ENCODE data around the gene GEMIN5.
"Not testable (repeated sequence)": the region's sequence is repeated elsewhere in the genome, so short reads cannot be mapped to it uniquely, and the experiment has no call there.

Gene GEMIN5

DNA sequence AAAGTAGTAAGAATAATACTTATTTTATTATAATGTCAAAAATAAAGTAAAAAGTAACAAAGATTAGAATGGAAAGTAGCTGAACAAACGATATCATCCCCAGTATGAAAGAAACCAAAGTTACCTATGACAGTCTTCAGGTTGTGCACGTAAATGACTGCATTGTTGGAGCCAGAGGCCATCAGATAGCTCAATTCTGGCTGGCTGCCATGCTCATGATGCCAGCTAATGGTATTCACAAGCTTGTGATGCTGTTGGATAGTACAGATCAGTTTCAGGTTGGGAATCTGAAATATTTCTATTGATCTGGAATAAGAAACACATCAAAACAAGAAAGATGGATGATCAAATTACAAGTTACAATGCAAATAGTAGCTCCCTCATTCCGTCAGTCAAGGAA is 21.1 kb downstream of the GEMIN5 start:
- Histone ChIP-seq H3K27me3 (ENCODE audit: control insufficient read depth, insufficient read depth, low read length, poor library complexity, severe bottlenecking) (no peaks in the 10 kb centered on the region), H3K36me3 (ENCODE audit: control insufficient read depth, insufficient read depth, low read length) (no peaks in the 10 kb centered on the region), H3K4me3 (ENCODE audit: insufficient read depth, low read depth, low read length) (no peak overlapping the region), H3K9me3 (ENCODE audit: control insufficient read depth, low read length) (no peaks in the 10 kb centered on the region), H3K4me1 (ENCODE audit: control insufficient read depth, insufficient read depth, low read length) (no peaks in the 10 kb centered on the region), H3K27ac (ENCODE audit: insufficient read depth, low read depth, low read length, poor library complexity, severe bottlenecking) (no peak overlapping the region)
- WGBS, 2 experiments = 95 to 96% methylated on average over 2 to 3 of the region's 3 CpGs

DNA sequence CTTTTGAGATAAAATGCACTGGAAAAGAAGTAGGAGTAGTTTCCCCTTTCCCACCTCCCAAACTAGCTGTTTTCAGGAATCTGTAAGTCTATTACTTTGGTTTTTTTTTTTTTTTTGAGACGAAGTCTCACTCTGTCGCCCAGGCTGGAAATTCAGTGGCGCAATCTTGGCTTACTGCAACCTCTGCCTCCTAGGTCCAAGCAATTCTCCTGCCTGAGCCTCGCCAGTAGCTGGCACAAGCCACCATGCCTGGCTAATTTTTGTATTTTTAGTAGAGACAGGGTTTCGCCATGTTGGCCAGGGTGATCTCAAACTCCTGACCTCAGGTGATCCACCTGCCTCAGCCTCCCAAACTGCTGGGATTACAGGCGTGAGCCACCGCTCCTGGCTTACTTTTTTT is 32.4 kb downstream of the GEMIN5 start:
- not testable (repeated sequence) for H3K4me1 ChIP-seq (ENCODE audit: control insufficient read depth, insufficient read depth, low read length); H3K9me3 ChIP-seq (ENCODE audit: control insufficient read depth, low read length); H3K4me3 ChIP-seq (ENCODE audit: insufficient read depth, low read depth, low read length); H3K27me3 ChIP-seq (ENCODE audit: control insufficient read depth, insufficient read depth, low read length, poor library complexity, severe bottlenecking); H3K27ac ChIP-seq (ENCODE audit: insufficient read depth, low read depth, low read length, poor library complexity, severe bottlenecking)
- peaks cover 24% of the 10 kb centered on the region for H3K36me3 ChIP-seq (ENCODE audit: control insufficient read depth, insufficient read depth, low read length)
- 95% methylated on average over 7 of the region's 7 CpGs for WGBS, 2 experiments

DNA sequence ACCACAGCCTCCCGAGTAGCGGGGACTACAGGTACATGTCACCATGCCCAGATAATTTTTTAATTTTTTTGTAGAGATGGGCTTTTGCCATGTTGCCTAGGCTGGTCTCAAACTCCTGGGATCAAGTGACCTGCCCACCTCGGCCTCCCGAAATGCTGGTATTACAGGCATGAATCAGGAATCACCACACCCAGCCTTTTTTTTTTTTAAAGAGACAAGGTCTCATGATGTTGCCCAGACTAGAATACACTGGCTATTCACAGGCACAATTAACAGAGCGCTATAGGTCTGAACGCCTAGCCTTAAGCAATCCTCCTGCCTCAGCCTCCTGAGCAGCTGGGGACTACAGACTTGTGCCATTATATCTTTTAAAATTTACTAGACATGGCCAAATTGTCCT is 36.1 kb downstream of the GEMIN5 start:
- Histone ChIP-seq H3K36me3 (ENCODE audit: control insufficient read depth, insufficient read depth, low read length) (peaks cover 45% of the 10 kb centered on the region), H3K27me3 (ENCODE audit: control insufficient read depth, insufficient read depth, low read length, poor library complexity, severe bottlenecking) (no peaks in the 10 kb centered on the region), H3K4me1 (ENCODE audit: control insufficient read depth, insufficient read depth, low read length) (no peaks in the 10 kb centered on the region), H3K9me3 (ENCODE audit: control insufficient read depth, low read length) (no peaks in the 10 kb centered on the region), H3K4me3 (ENCODE audit: insufficient read depth, low read depth, low read length) (no peak overlapping the region), H3K27ac (ENCODE audit: insufficient read depth, low read depth, low read length, poor library complexity, severe bottlenecking) (no peak overlapping the region)
- WGBS, 2 experiments = 93 to 96% methylated on average over 6 of the region's 6 CpGs

DNA sequence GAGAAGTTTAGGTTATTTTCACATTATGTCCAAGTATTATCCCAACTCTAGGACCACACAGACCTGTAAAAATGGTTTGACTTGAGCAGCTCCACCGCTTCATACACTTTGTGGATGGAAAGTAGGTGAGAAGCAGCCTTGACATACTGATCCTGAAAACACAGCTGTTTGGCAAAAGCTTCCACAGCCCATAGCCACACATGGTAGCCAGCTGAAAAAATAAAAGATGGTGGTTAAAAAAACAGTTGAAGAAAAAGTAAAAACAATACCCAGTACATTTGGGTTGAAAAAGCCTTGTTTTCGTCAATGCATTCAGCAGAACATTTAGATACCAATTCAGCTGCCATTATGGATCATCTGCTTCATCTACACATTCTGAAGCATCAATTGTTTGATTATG is 36.7 kb downstream of the GEMIN5 start:
- no peak overlapping the region for H3K4me3 ChIP-seq (ENCODE audit: insufficient read depth, low read depth, low read length)
- WGBS, 2 experiments = 92 to 100% methylated on average over 2 of the region's 2 CpGs
- no peaks in the 10 kb centered on the region for H3K9me3 ChIP-seq (ENCODE audit: control insufficient read depth, low read length)
- peaks cover 47% of the 10 kb centered on the region for H3K36me3 ChIP-seq (ENCODE audit: control insufficient read depth, insufficient read depth, low read length)
- H3K27ac ChIP-seq (ENCODE audit: insufficient read depth, low read depth, low read length, poor library complexity, severe bottlenecking) = no peak overlapping the region
- H3K4me1 ChIP-seq (ENCODE audit: control insufficient read depth, insufficient read depth, low read length) = no peaks in the 10 kb centered on the region
- H3K27me3 ChIP-seq (ENCODE audit: control insufficient read depth, insufficient read depth, low read length, poor library complexity, severe bottlenecking) = no peaks in the 10 kb centered on the region

DNA sequence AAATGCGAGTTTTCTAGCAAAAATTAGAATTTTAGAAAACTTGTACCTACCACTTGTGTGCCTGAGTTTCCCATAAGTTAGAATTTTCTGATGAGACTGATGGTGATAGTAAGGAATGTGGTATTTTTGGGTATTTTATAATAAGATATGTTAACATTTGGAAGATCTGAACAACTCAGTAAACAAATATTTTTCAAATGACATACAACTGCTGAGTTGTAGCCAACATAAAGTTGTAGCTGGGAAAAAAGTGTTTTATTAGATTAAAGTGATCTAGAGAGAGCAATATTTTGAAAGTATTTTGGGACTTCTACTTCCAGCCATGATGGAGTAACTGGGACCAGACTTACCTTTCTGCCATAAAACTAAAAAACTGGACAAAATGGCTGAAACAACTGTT is 37.9 kb downstream of the GEMIN5 start:
- WGBS, 2 experiments = 100% methylated on average over 1 of the region's 1 CpG; no CpG with 5 or more reads in 1 of the 2 experiments
- H3K9me3 ChIP-seq (ENCODE audit: control insufficient read depth, low read length) = no peaks in the 10 kb centered on the region
- no peak overlapping the region for H3K27ac ChIP-seq (ENCODE audit: insufficient read depth, low read depth, low read length, poor library complexity, severe bottlenecking)
- peaks cover 47% of the 10 kb centered on the region for H3K36me3 ChIP-seq (ENCODE audit: control insufficient read depth, insufficient read depth, low read length)
- H3K4me3 ChIP-seq (ENCODE audit: insufficient read depth, low read depth, low read length) = no peak overlapping the region
- H3K27me3 ChIP-seq (ENCODE audit: control insufficient read depth, insufficient read depth, low read length, poor library complexity, severe bottlenecking) = no peaks in the 10 kb centered on the region
- no peaks in the 10 kb centered on the region for H3K4me1 ChIP-seq (ENCODE audit: control insufficient read depth, insufficient read depth, low read length)

DNA sequence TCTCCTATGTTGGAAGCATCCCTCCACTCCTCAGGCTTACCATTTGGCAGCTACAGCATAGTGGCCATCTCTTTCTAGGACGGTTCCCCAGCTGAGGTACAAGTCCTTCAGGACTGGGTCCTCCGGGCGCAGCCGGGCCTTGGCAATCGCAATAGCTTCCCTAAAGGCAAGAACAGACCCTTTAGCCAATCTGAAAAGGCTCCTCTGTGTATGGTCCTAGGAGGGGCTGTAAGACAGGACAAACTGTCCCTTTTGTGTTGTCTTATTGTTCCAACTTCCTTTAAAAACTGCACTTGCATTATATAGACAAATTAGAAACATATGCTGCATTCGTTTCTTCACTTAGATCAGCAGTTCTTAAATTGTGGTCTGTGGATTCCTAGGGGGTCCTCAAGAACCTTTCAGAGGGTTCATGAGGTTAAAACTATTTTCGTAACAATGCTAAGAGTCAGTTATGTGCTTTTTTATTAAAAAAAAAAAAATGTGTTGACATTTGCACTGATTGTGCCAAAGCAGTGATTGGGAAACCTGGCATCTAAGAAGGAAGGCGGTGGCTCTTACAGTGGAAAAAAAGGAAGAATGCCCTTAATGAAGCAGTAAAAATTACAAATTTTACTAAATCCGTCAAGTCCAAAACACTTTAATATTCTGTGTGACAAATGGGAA is 38.7 kb downstream of the GEMIN5 start:
- H3K27me3 ChIP-seq (ENCODE audit: control insufficient read depth, insufficient read depth, low read length, poor library complexity, severe bottlenecking) = no peaks in the 10 kb centered on the region
- peaks cover 40% of the 10 kb centered on the region for H3K36me3 ChIP-seq (ENCODE audit: control insufficient read depth, insufficient read depth, low read length)
- H3K4me3 ChIP-seq (ENCODE audit: insufficient read depth, low read depth, low read length) = no peak overlapping the region
- H3K27ac ChIP-seq (ENCODE audit: insufficient read depth, low read depth, low read length, poor library complexity, severe bottlenecking) = no peak overlapping the region
- WGBS, 2 experiments = 96 to 97% methylated on average over 8 to 9 of the region's 9 CpGs
- no peaks in the 10 kb centered on the region for H3K4me1 ChIP-seq (ENCODE audit: control insufficient read depth, insufficient read depth, low read length)
- no peaks in the 10 kb centered on the region for H3K9me3 ChIP-seq (ENCODE audit: control insufficient read depth, low read length)

DNA sequence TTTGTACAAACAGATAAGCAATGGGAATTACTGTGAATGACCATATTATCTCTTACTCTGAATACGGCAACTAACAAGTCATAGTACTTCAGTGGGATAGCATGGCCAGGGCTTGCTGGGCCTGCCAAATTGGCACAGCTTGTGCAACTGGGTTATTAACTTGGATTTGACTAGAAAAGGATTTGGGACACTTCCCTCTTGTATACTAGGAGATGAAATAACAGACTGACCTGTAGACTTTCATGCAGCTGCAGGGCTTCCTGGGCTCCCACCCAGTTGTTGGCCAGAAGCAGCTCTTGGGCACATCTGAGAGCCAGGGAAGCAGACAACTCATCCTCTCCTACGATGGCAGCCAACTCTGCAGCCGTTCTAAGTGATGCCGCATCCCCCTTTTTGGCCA is 39.8 kb downstream of the GEMIN5 start:
- H3K27ac ChIP-seq (ENCODE audit: insufficient read depth, low read depth, low read length, poor library complexity, severe bottlenecking) = no peak overlapping the region
- H3K4me3 ChIP-seq (ENCODE audit: insufficient read depth, low read depth, low read length) = no peak overlapping the region
- H3K9me3 ChIP-seq (ENCODE audit: control insufficient read depth, low read length) = no peaks in the 10 kb centered on the region
- H3K27me3 ChIP-seq (ENCODE audit: control insufficient read depth, insufficient read depth, low read length, poor library complexity, severe bottlenecking) = no peaks in the 10 kb centered on the region
- H3K4me1 ChIP-seq (ENCODE audit: control insufficient read depth, insufficient read depth, low read length) = no peaks in the 10 kb centered on the region
- 96 to 97% methylated on average over 4 of the region's 4 CpGs for WGBS, 2 experiments
- H3K36me3 ChIP-seq (ENCODE audit: control insufficient read depth, insufficient read depth, low read length) = peaks cover 46% of the 10 kb centered on the region

DNA sequence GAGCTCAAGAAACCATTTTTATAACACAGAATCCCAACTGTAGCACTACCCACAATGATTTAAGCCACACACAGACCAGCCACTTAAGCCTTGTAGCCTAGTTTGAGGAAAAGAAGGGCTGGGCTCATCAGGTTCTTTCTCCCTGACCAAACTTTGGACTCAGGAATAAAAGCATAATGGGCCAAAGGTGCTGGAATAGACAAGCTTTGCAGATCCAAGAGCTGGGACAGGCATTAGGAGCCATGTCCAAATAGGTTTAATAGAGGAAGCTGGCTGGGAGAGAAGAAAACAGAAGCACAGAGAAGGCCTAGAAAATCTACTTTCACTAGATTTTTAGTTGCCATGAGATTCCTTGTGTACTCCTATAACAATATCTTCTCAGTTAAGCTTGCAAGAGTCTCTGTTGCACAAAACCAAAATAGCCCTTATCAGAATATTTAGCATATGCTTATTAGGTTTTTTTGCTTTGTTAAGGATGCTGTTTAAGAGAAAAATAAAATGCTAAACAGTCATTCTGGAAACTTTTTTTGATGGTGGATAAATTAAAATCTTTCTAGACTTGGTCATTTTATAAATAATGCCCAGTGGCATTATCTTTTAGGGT is 41.3 kb downstream of the GEMIN5 start:
- no peaks in the 10 kb centered on the region for H3K27me3 ChIP-seq (ENCODE audit: control insufficient read depth, insufficient read depth, low read length, poor library complexity, severe bottlenecking)
- peaks cover 54% of the 10 kb centered on the region for H3K36me3 ChIP-seq (ENCODE audit: control insufficient read depth, insufficient read depth, low read length)
- H3K27ac ChIP-seq (ENCODE audit: insufficient read depth, low read depth, low read length, poor library complexity, severe bottlenecking) = no peak overlapping the region
- H3K4me1 ChIP-seq (ENCODE audit: control insufficient read depth, insufficient read depth, low read length) = no peaks in the 10 kb centered on the region
- no peaks in the 10 kb centered on the region for H3K9me3 ChIP-seq (ENCODE audit: control insufficient read depth, low read length)
- H3K4me3 ChIP-seq (ENCODE audit: insufficient read depth, low read depth, low read length) = no peak overlapping the region

DNA sequence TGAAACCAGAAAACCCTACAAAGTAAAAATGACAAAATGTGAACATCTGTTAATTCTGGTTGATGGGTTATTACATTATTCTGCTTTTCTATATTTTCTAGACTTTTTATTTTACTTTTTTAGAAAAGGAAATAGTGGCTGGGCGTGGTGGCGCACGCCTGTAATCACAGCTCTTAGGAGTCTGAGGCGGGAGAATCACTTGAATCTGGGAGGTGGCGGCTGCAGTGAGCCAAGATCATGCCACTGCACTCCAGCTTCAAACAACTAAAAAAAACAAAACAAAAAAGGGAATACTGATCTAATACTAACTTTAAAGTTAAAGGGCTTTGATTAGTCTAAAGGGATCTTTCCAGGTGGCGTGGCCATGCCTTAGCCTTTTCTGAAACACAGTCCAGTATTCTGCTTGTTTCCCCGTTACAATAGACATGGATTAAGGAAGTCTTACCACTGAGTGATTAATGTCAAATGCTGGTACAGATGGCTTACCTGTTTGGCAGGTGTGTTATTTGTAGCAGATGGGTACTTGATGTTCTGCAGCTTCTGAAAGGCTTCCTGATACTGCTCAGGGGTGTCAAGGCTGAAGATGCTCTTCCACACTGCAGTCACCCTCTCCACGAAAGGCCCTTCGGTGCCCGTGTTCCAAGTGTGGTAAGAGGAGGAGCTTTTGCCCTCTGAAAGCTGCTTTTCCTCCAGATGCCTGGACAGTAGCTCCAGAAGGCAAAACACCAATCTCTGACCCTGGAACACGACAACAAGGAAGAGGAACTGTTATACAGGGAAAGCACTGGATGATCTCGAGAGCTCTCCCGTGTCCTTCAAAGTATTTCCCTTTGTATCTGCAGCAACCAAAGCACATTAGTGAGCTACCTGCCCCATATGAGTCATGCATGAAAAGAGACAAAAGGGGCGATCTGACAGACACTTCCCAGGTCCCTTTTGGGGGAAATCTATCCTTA is 42.1 kb downstream of the GEMIN5 start:
- Histone ChIP-seq H3K36me3 (ENCODE audit: control insufficient read depth, insufficient read depth, low read length) (peaks cover 56% of the 10 kb centered on the region), H3K4me3 (ENCODE audit: insufficient read depth, low read depth, low read length) (no peak overlapping the region), H3K9me3 (ENCODE audit: control insufficient read depth, low read length) (no peaks in the 10 kb centered on the region), H3K27ac (ENCODE audit: insufficient read depth, low read depth, low read length, poor library complexity, severe bottlenecking) (no peak overlapping the region), H3K27me3 (ENCODE audit: control insufficient read depth, insufficient read depth, low read length, poor library complexity, severe bottlenecking) (no peaks in the 10 kb centered on the region), H3K4me1 (ENCODE audit: control insufficient read depth, insufficient read depth, low read length) (no peaks in the 10 kb centered on the region)
- 92% methylated on average over 14 of the region's 14 CpGs for WGBS, 2 experiments

DNA sequence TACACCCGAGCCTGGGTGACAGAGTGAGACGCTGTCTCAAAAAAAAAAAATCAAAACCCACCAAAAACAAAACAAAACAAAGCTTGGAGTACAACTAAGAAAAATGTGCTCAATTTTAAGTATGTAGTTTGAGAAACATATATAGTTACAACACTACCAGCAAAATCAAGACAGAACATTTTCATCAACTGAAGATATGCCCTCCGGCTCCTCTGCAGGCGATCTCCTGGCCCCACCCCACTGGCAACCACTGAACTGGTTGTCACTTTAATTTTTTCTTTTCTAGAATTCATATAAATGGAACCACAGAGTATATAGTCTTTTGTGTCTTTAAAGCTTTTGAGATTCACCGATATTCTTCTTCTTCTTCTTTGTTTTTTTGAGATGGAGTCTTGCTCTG is 44.6 kb downstream of the GEMIN5 start:
- Histone ChIP-seq H3K4me3 (ENCODE audit: insufficient read depth, low read depth, low read length) (no peak overlapping the region), H3K27ac (ENCODE audit: insufficient read depth, low read depth, low read length, poor library complexity, severe bottlenecking) (no peak overlapping the region), H3K4me1 (ENCODE audit: control insufficient read depth, insufficient read depth, low read length) (no peaks in the 10 kb centered on the region), H3K36me3 (ENCODE audit: control insufficient read depth, insufficient read depth, low read length) (peaks cover 59% of the 10 kb centered on the region), H3K9me3 (ENCODE audit: control insufficient read depth, low read length) (no peaks in the 10 kb centered on the region), H3K27me3 (ENCODE audit: control insufficient read depth, insufficient read depth, low read length, poor library complexity, severe bottlenecking) (no peaks in the 10 kb centered on the region)
- WGBS, 2 experiments = 84 to 91% methylated on average over 5 of the region's 5 CpGs
